ENCODE data around the gene ZNF628.

Gene ZNF628

GRCh38 chr19:55461259-55461973 lies 15.0 kb upstream of the ZNF628 start, which contains the start of gene ISOC2:
Gene ISOC2, minus strand, starts transcription at chr19:55461642. Its CDS starts 5,156 bp downstream, at chr19:55456486.
- peak within 1 kb of the TSS; percentile 93 for H3K4me3 ChIP-seq (ENCODE audit: low read depth, low read length)
- peak; percentile 100 for DNase-seq (ENCODE audit: low read depth)

GRCh38 chr19:55461974-55462626 lies 14.3 kb upstream of the ZNF628 start:
- TF ChIP-seq, protein P1, sequence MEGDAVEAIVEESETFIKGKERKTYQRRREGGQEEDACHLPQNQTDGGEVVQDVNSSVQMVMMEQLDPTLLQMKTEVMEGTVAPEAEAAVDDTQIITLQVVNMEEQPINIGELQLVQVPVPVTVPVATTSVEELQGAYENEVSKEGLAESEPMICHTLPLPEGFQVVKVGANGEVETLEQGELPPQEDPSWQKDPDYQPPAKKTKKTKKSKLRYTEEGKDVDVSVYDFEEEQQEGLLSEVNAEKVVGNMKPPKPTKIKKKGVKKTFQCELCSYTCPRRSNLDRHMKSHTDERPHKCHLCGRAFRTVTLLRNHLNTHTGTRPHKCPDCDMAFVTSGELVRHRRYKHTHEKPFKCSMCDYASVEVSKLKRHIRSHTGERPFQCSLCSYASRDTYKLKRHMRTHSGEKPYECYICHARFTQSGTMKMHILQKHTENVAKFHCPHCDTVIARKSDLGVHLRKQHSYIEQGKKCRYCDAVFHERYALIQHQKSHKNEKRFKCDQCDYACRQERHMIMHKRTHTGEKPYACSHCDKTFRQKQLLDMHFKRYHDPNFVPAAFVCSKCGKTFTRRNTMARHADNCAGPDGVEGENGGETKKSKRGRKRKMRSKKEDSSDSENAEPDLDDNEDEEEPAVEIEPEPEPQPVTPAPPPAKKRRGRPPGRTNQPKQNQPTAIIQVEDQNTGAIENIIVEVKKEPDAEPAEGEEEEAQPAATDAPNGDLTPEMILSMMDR (IDR thresholded peaks at IDR 0.05; ENCODE audit: insufficient read depth, low read depth, low read length, missing control alignments): no peak
- peak; percentile 44 for DNase-seq (ENCODE audit: low read depth)
- peak overlapping the region; percentile 93 for H3K4me3 ChIP-seq (ENCODE audit: low read depth, low read length)

More at GRCh38 chr19:55461259-55461973, 15.0 kb upstream of the ZNF628 start, which contains the start of gene ISOC2:
- TF ChIP-seq, protein P1 (IDR thresholded peaks at IDR 0.05; ENCODE audit: insufficient read depth, low read depth, low read length, missing control alignments): no peak

GRCh38 chr19:55462722-55463121 lies 13.7 kb upstream of the ZNF628 start:
- TF ChIP-seq, protein P1 (IDR thresholded peaks at IDR 0.05; ENCODE audit: insufficient read depth, low read depth, low read length, missing control alignments): no peak
- H3K4me3 ChIP-seq (ENCODE audit: low read depth, low read length): no peak overlapping the region
- DNase-seq (ENCODE audit: low read depth): no peak

DNA sequence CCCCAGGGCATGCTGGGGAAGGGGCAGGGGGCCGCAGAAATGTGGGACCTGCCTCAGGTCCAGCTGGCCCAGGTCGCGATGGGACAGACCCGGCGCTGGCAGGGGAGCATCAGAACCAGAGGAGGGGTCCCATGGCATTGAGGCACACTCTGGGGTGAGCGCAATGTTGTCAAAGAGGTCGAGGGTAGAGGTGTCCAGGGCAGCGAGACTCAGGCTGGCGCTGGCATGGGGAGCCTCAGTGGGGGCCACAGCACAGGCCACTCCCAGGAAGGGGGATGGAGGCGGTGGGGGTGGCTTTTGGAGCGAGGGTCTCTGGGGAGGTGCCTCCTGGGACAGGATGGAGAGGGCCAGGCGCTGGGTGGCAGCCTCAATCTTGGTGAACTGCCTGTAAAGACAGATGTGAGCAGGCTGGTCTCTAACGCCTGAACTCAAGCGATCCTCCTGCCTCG lies 12.8 kb upstream of the ZNF628 start:
- no peak for DNase-seq (ENCODE audit: low read depth)
- TF ChIP-seq, protein P1 (IDR thresholded peaks at IDR 0.05; ENCODE audit: insufficient read depth, low read depth, low read length, missing control alignments): no peak

DNA sequence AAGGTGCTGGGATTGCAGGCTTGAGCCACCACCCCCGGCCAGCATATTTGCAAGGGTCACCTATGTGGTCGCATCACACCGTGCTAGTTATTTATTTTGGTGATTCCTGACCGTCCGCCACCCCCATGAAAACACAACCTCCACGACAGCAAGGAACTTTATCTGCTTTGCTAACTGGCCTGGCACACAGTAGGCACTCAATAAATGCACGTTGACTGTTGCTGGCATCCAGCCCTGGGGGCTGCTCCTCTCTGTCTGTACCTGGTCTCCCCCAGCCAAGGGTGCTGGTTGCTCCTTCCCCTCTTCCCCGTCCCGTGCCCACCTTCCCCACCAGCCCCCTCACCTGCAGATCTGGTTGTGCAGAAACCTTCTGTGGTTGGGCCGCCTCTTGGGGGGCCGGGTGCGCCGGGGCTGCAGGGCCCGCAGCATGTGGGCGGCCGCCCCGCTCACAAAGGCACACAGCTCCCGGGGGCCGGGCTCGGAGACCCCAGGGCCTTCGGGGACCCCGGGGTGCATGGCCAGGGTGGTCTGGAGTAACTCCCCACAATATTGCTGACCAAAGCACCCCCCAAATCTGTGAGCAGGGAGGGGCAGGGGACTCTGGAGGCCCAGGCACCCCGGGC lies 12.3 kb upstream of the ZNF628 start:
- no peak for DNase-seq (ENCODE audit: low read depth)
- TF ChIP-seq, protein P1 (IDR thresholded peaks at IDR 0.05; ENCODE audit: insufficient read depth, low read depth, low read length, missing control alignments): no peak
- no peak overlapping the region for H3K4me3 ChIP-seq (ENCODE audit: low read depth, low read length)

More for the DNA sequence above, 12.8 kb upstream of the ZNF628 start:
- H3K4me3 ChIP-seq (ENCODE audit: low read depth, low read length): no peak overlapping the region

GRCh38 chr19:55464662-55465054 lies 11.8 kb upstream of the ZNF628 start, which contains the start of gene C19orf85:
Gene C19orf85, minus strand, starts transcription at chr19:55464751. Its CDS starts 197 bp downstream, at chr19:55464554.
- TF ChIP-seq, protein P1 (IDR thresholded peaks at IDR 0.05; ENCODE audit: insufficient read depth, low read depth, low read length, missing control alignments): no peak
- no peak within 1 kb of the TSS for H3K4me3 ChIP-seq (ENCODE audit: low read depth, low read length)
- DNase-seq (ENCODE audit: low read depth): no peak
